GM12878 (cell line): Measurements from ENCODE around the gene SIKE1. TPM values are rescaled to one million over a fixed set of nuclear protein-coding genes. Genes with fewer than 3 reads are reported as not detected.

Experiments used
- ATAC-seq: fragments of 200-7000 bp; cut with Tn5 transposase; 3 replicates; pipeline ENCODE4 v1.9.1; 2020; ENCODE audit warnings: mild to moderate bottlenecking, moderate library complexity
- BruUV-seq: library from RNA; stranded (reverse); fragments of 400-500 nt; replicated peaks from 2 replicates; lab custom pipeline; 2021; lab: Mats Ljungman, UMichigan
- CTCF ChIA-PET: fragments of 300-600 bp; sonication (Branson Sonifier 250); formaldehyde crosslinking; extraction: SDS; loops from one replicate; lab custom pipeline; 2021; ENCODE audit warnings: inconsistent platforms; lab: Yijun Ruan, JAX
- POLR2A ChIA-PET: fragments of 350-600 bp; formaldehyde crosslinking; extraction: SDS; loops from one replicate; lab custom pipeline; 2021; ENCODE audit warnings: inconsistent platforms; lab: Charles Lee
- RAD21 ChIA-PET: fragments of 300-600 bp; sonication (Branson Sonifier 250); formaldehyde crosslinking; loops from one replicate; lab custom pipeline; 2023; ENCODE audit warnings: antibody characterized with exemption; ENCODE audit not compliant: unreplicated experiment; lab: Charles Lee
- SMC1A ChIA-PET: fragments of 300-600 bp; sonication (Branson Sonifier 250); formaldehyde crosslinking; loops from one replicate; lab custom pipeline; 2023; ENCODE audit not compliant: unreplicated experiment, uncharacterized antibody; lab: Charles Lee
- DNase-seq: peaks from one replicate; pipeline ENCODE4 v3.0.0-alpha.2; 2011; ENCODE audit warnings: low read depth, low spot score
- FAIRE-seq: peaks from 3 replicates; lab custom pipeline; 2011; peaks lifted over from hg19 to GRCh38; lab: Jason Lieb, UNC
- H2AFZ ChIP-seq: 2 replicates; pipeline ENCODE4 v1.6.0; 2011; ENCODE audit warnings: low read depth, low read length, control low read depth; ENCODE audit not compliant: control insufficient read depth
- H3K27ac ChIP-seq: 2 replicates; pipeline ENCODE4 v1.5.1; 2011; ENCODE audit warnings: control low read depth; ENCODE audit not compliant: control insufficient read depth, insufficient read depth
- H3K27me3 ChIP-seq, 2 experiments: replicated peaks in 1 of 2; 2 replicates each; pipeline versions ENCODE4 v1.6.0 to v1.6.1; 2011; ENCODE audit warnings: low read length in 1 of 2; ENCODE audit not compliant: control insufficient read depth in 2 of 2, insufficient read depth in 2 of 2
- H3K36me3 ChIP-seq, 2 experiments: 2 replicates each; pipeline ENCODE4 v1.5.1; 2011; ENCODE audit warnings: low read length in 1 of 2; ENCODE audit not compliant: control insufficient read depth in 2 of 2, insufficient read depth in 2 of 2
- H3K4me1 ChIP-seq: 2 replicates; pipeline ENCODE4 v1.6.1; 2011; ENCODE audit warnings: mild to moderate bottlenecking, low read length, moderate library complexity, mixed read lengths; ENCODE audit not compliant: control insufficient read depth, insufficient read depth
- H3K4me2 ChIP-seq: 2 replicates; pipeline ENCODE4 v1.6.0; 2011; ENCODE audit warnings: control low read depth; ENCODE audit not compliant: control insufficient read depth, insufficient read depth
- H3K4me3 ChIP-seq: fragments of 200-600 bp; sonication (generic); 2 replicates; pipeline ENCODE4 v1.5.1; 2016
- H3K79me2 ChIP-seq: 2 replicates; pipeline ENCODE4 v1.6.0; 2011; ENCODE audit warnings: low read length; ENCODE audit not compliant: control insufficient read depth, insufficient read depth
- H3K9ac ChIP-seq: 2 replicates; pipeline ENCODE4 v1.8.0; 2011; ENCODE audit warnings: low read length, control low read depth, mixed read lengths; ENCODE audit not compliant: control insufficient read depth, insufficient read depth
- H3K9me3 ChIP-seq: replicated peaks from 3 replicates; pipeline ENCODE4 v1.5.1; 2011; ENCODE audit warnings: mild to moderate bottlenecking, low read length; ENCODE audit not compliant: control insufficient read depth, insufficient read depth
- H4K20me1 ChIP-seq: 2 replicates; pipeline ENCODE4 v1.6.0; 2011; ENCODE audit not compliant: control insufficient read depth, insufficient read depth
- FOXM1 ChIP-seq: IDR thresholded peaks from 2 replicates; pipeline ENCODE4 v1.6.1; 2012; ENCODE audit warnings: low read depth, mild to moderate bottlenecking, inconsistent platforms, low read length, moderate library complexity
- JUND ChIP-seq: IDR thresholded peaks from 2 replicates; pipeline ENCODE4 v1.6.1; 2012; ENCODE audit warnings: low read depth, mild to moderate bottlenecking, low read length, improper control_type of control experiment, moderate library complexity
- NFYA ChIP-seq: IDR thresholded peaks from 2 replicates; pipeline ENCODE4 v1.6.1; 2011; ENCODE audit warnings: low read depth, mild to moderate bottlenecking, low read length, improper control_type of control experiment, borderline replicate concordance
- POLR2AphosphoS2 ChIP-seq: IDR thresholded peaks from 2 replicates; pipeline ENCODE4 v1.6.1; 2011; ENCODE audit warnings: low read depth, mild to moderate bottlenecking, low read length, improper control_type of control experiment, moderate library complexity
- POLR2AphosphoS5 ChIP-seq: IDR thresholded peaks from 2 replicates; pipeline ENCODE4 v1.6.1; 2011; ENCODE audit warnings: mild to moderate bottlenecking, low read length, inconsistent platforms
- RBBP5 ChIP-seq: fragments of 200-600 bp; sonication (generic); conservative IDR thresholded peaks from 2 replicates; pipeline ENCODE4 v1.6.1; 2016
- SMAD5 ChIP-seq: IDR thresholded peaks from 2 replicates; pipeline ENCODE4 v1.6.1; 2016; ENCODE audit warnings: antibody characterized with exemption, low read depth
- WRNIP1 ChIP-seq: IDR thresholded peaks from 2 replicates; pipeline ENCODE4 v1.6.1; 2011; ENCODE audit warnings: low read depth, low read length, improper control_type of control experiment, borderline replicate concordance
- YY1 ChIP-seq: IDR thresholded peaks from 2 replicates; pipeline ENCODE4 v1.6.1; 2011; ENCODE audit warnings: low read depth, mild to moderate bottlenecking, low read length
- ZBED1 ChIP-seq: IDR thresholded peaks from 2 replicates; pipeline ENCODE4 v1.6.1; 2016; ENCODE audit warnings: borderline replicate concordance
- WGBS: methylation state at CpG from one replicate; pipeline ENCODE4 v1.1.6; 2016; ENCODE audit warnings: low lambda C conversion rate; ENCODE audit not compliant: insufficient replicate concordance, insufficient coverage; ENCODE audit errors: missing lambda C conversion rate; 5-methylcytosine and 5-hydroxymethylcytosine counted together
- in situ Hi-C: fragments of 300-500 bp; cut with MboI; formaldehyde crosslinking; loops from 9 replicates; pipeline ENCODE4 v1.14.3; 2018; ENCODE audit warnings: mixed read lengths
- intact Hi-C: fragments of 100-400 bp; cut with micrococcal nuclease; formaldehyde crosslinking; loops from one replicate; pipeline ENCODE4 v1.14.2; 2022; ENCODE audit not compliant: unreplicated experiment
- polyA plus RNA-seq, 11 experiments: library from polyadenylated mRNA; depleted of rRNA in 4 of 11; unstranded in 6 of 11; stranded (reverse) in 5 of 11; fragments of >200 nt; fragmentation: Nextera tagmentation in 4 of 11; fragmentation: Illumina TruSeq in 1 of 11; extraction: Ambion mirVana in 4 of 11; extraction: Trizol in 1 of 11; gene quantifications; 1 replicate in 1 of 11; 2 replicates in 10 of 11; pipeline versions ENCODE4 v1.2.1 to v1.2.3, GENCODE V29; 2011 to 2016; ENCODE audit warnings: inconsistent platforms in 2 of 11, missing spikeins in 2 of 11, low read depth in 1 of 11
- total RNA-seq, 4 experiments: library from RNA; depleted of rRNA in 3 of 4; stranded (reverse); fragments of >200 nt in 3 of 4; fragmentation: Illumina TruSeq in 1 of 4; extraction: Trizol in 1 of 4; gene quantifications; 2 replicates each; pipeline versions ENCODE4 v1.2.1 to v1.2.3, GENCODE V29; 2013 to 2021
- TF ChIP-seq, protein P1 (sequence below): IDR thresholded peaks from 2 replicates; pipeline ENCODE4 v1.6.1; 2012; ENCODE audit warnings: improper control_type of control experiment, low read depth, low read length; ENCODE audit not compliant: insufficient replicate concordance
- TF ChIP-seq, protein P2 (sequence below): IDR thresholded peaks from 2 replicates; pipeline ENCODE4 v1.6.1; 2012; ENCODE audit warnings: mild to moderate bottlenecking, low read depth, low read length

SIKE1 gene
- total and polyA plus RNA-seq, 10 of the 15 experiments (the other 5 are each of a cell fraction or from before 2014, with no cell fraction given), result 10.4 to 67.0 (median 45.5) TPM

DNA sequence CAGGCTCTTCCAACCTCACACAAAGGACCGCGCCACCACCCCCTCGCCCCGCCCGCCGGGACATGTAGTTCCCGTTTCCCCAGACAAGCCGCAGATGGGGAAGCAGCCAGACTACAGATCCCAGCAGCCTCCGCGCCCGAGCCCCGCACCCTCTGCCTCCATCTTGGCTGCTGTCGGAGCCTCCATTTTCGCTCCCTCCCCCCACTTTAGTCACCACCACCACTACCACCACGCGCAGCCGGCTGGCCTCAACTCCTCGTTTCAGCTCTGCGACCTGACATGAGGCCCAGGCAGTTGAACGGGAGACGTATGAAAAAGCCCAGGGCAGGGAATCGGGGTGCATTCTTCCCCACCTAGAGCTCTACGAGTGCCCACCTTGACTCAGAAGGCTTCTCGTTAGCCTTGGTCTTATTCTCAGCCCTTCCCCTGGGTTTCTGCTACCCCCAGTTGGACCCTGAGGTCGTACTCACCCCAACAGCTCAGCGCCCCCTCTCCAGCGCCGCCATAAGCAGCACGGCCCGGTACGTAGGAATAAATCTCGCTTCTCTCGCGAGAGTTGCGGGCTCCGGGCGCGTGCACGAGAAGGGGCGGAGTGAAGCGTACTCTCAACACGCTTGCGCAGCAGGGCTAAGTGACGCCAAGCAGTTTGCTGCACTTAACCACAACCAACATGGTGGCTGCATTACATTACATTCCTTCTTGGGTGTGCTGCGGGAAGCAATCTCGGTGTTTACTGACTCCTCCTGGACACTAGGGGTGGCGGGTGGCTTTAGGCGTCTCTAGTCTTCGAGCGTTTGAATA lies 22.8 kb downstream of the SIKE1 start, which contains the start of gene CSDE1:
Gene CSDE1, minus strand, starts transcription at position 530 of the 801 bp plus-strand sequence. CDS start 18,094 bp downstream, outside the sequence.
- 1% methylated on average over 49 of the region's 50 CpGs for WGBS
- Histone ChIP-seq H3K36me3 (no peaks in the 10 kb centered on the region), H3K27ac (peak within 1 kb of the TSS; percentile 99), H3K27me3 (no peaks in the 10 kb centered on the region), H2AFZ (peak within 1 kb of the TSS; percentile 91), H3K79me2 (peaks cover 51% of the 10 kb centered on the region), H4K20me1 (peaks cover 3% of the 10 kb centered on the region), H3K4me3 (peak within 1 kb of the TSS; percentile 96), H3K4me1 (peaks cover 15% of the 10 kb centered on the region; the same call in 1 of the 2 replicates), H3K4me2 (peak within 1 kb of the TSS; percentile 89), H3K9me3 (no peaks in the 10 kb centered on the region), H3K9ac (peak within 1 kb of the TSS; percentile 100)
- CTCF ChIA-PET, result interaction anchor here (1.0 kb wide), 1 partner anchor 38 kb away, joined by 3 read pairs; no protein-coding TSS in a partner anchor
- in situ Hi-C loops, result no loop called here
- peak; percentile 91 for ATAC-seq
- FAIRE-seq, result peak; percentile 98
- POLR2A ChIA-PET, result interaction anchor here (1.1 to 6.8 kb wide), 3 partner anchors 20 to 40 kb away, joined by 3 to 36 read pairs (median 3); partner anchors contain the start of gene NRAS
- peak; percentile 93 for DNase-seq
- BruUV-seq, result TSS peak; percentile 60
- intact Hi-C loops, result loop anchor here (1.0 to 5.0 kb wide), 3 partner anchors 23 to 245 kb away; partner anchors contain the start of genes NRAS, SIKE1 and TRIM33
- SMC1A ChIA-PET, result interaction anchor here (3.3 kb wide), 1 partner anchor 40 kb away, joined by 24 read pairs; the partner anchor contains the start of gene NRAS
- RAD21 ChIA-PET, result interaction anchor here (0.9 to 1.4 kb wide), 2 partner anchors 22 to 42 kb away, joined by 3 to 4 read pairs; partner anchors contain the start of gene SIKE1
- TF ChIP-seq YY1 (peak; percentile 97), POLR2AphosphoS2 (no peak), ZBED1 (peak; percentile 31; the same call in 1 of the 2 replicates), WRNIP1 (no peak; the same call in 1 of the 2 replicates), POLR2AphosphoS5 (peak; percentile 99), FOXM1 (0 out of 2 replicates have a peak, but pooled peaks have one; percentile 9), JUND (0 out of 2 replicates have a peak, but pooled peaks have one; percentile 12), RBBP5 (no peak), NFYA (no peak), SMAD5 (peak; percentile 96)
- TF ChIP-seq, protein P1, sequence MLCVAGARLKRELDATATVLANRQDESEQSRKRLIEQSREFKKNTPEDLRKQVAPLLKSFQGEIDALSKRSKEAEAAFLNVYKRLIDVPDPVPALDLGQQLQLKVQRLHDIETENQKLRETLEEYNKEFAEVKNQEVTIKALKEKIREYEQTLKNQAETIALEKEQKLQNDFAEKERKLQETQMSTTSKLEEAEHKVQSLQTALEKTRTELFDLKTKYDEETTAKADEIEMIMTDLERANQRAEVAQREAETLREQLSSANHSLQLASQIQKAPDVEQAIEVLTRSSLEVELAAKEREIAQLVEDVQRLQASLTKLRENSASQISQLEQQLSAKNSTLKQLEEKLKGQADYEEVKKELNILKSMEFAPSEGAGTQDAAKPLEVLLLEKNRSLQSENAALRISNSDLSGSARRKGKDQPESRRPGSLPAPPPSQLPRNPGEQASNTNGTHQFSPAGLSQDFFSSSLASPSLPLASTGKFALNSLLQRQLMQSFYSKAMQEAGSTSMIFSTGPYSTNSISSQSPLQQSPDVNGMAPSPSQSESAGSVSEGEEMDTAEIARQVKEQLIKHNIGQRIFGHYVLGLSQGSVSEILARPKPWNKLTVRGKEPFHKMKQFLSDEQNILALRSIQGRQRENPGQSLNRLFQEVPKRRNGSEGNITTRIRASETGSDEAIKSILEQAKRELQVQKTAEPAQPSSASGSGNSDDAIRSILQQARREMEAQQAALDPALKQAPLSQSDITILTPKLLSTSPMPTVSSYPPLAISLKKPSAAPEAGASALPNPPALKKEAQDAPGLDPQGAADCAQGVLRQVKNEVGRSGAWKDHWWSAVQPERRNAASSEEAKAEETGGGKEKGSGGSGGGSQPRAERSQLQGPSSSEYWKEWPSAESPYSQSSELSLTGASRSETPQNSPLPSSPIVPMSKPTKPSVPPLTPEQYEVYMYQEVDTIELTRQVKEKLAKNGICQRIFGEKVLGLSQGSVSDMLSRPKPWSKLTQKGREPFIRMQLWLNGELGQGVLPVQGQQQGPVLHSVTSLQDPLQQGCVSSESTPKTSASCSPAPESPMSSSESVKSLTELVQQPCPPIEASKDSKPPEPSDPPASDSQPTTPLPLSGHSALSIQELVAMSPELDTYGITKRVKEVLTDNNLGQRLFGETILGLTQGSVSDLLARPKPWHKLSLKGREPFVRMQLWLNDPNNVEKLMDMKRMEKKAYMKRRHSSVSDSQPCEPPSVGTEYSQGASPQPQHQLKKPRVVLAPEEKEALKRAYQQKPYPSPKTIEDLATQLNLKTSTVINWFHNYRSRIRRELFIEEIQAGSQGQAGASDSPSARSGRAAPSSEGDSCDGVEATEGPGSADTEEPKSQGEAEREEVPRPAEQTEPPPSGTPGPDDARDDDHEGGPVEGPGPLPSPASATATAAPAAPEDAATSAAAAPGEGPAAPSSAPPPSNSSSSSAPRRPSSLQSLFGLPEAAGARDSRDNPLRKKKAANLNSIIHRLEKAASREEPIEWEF, result no peak
- TF ChIP-seq, protein P2, sequence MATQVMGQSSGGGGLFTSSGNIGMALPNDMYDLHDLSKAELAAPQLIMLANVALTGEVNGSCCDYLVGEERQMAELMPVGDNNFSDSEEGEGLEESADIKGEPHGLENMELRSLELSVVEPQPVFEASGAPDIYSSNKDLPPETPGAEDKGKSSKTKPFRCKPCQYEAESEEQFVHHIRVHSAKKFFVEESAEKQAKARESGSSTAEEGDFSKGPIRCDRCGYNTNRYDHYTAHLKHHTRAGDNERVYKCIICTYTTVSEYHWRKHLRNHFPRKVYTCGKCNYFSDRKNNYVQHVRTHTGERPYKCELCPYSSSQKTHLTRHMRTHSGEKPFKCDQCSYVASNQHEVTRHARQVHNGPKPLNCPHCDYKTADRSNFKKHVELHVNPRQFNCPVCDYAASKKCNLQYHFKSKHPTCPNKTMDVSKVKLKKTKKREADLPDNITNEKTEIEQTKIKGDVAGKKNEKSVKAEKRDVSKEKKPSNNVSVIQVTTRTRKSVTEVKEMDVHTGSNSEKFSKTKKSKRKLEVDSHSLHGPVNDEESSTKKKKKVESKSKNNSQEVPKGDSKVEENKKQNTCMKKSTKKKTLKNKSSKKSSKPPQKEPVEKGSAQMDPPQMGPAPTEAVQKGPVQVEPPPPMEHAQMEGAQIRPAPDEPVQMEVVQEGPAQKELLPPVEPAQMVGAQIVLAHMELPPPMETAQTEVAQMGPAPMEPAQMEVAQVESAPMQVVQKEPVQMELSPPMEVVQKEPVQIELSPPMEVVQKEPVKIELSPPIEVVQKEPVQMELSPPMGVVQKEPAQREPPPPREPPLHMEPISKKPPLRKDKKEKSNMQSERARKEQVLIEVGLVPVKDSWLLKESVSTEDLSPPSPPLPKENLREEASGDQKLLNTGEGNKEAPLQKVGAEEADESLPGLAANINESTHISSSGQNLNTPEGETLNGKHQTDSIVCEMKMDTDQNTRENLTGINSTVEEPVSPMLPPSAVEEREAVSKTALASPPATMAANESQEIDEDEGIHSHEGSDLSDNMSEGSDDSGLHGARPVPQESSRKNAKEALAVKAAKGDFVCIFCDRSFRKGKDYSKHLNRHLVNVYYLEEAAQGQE, result no peak
